ENCODE measurements around the gene ECM2. TPM values are rescaled to one million over a fixed set of nuclear protein-coding genes. Genes with fewer than 3 reads are reported as not detected.

ECM2 gene
- total and polyA plus RNA-seq, 2 of the 8 experiments (the other 6 are each of a cell fraction or from before 2014, with no cell fraction given) = not detected

- no peak for TF ChIP-seq NANOG (IDR thresholded peaks at IDR 0.05; ENCODE audit: insufficient read depth, low read depth, low read length, poor library complexity, severe bottlenecking)
- TF ChIP-seq RNF2 (IDR thresholded peaks at IDR 0.05; ENCODE audit: borderline replicate concordance, low read depth, low read length, missing control alignments, poor library complexity, severe bottlenecking) = no peak
- no peak for TF ChIP-seq BCL11A (IDR thresholded peaks at IDR 0.05; ENCODE audit: low read depth in 2 of 2, low read length in 2 of 2)
- no peak for TF ChIP-seq JUND (IDR thresholded peaks at IDR 0.05; ENCODE audit: low read length)
- no peak for TF ChIP-seq RFX5 (IDR thresholded peaks at IDR 0.05; ENCODE audit: borderline replicate concordance, low read depth, low read length)
- TF ChIP-seq NRF1 (IDR thresholded peaks at IDR 0.05; ENCODE audit: low read depth, low read length) = no peak
Measured at GRCh38 chr9:92503156-92503555, 32.6 kb downstream of the ECM2 start (continued).
